ENCODE data around the gene MAPK8IP1. TPM values are rescaled to one million over a fixed set of nuclear protein-coding genes. Genes with fewer than 3 reads are reported as not detected.

The MAPK8IP1 gene
- polyA plus RNA-seq, 1 experiment = 8.7 TPM

DNA sequence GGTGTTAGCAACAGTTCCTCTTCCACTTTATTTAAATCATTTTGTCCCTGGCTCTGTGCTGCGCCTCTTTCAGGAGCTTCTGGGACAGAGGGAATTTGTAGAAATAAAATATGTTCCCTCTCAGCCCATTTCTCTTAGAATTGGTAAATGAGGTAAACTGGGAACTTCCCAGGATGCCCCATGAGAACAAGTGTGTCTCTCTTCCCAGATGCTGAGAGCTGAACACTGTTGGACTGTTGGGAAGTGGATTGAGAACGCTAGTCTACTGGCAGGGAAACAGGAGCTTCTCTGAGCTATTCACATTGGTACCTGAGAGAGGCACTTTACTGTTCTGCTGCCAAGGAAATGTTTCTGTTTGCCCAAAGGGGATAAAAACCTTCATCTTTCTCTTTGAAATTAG is 34.2 kb upstream of the MAPK8IP1 start:
- CTCF ChIA-PET = interaction anchor here (1.0 to 1.4 kb wide), 2 partner anchors 21 to 79 kb away, joined by 4 to 6 read pairs; no protein-coding TSS in a partner anchor
- no peak for DNase-seq (ENCODE audit: low read depth)
- TF ChIP-seq, protein P1, sequence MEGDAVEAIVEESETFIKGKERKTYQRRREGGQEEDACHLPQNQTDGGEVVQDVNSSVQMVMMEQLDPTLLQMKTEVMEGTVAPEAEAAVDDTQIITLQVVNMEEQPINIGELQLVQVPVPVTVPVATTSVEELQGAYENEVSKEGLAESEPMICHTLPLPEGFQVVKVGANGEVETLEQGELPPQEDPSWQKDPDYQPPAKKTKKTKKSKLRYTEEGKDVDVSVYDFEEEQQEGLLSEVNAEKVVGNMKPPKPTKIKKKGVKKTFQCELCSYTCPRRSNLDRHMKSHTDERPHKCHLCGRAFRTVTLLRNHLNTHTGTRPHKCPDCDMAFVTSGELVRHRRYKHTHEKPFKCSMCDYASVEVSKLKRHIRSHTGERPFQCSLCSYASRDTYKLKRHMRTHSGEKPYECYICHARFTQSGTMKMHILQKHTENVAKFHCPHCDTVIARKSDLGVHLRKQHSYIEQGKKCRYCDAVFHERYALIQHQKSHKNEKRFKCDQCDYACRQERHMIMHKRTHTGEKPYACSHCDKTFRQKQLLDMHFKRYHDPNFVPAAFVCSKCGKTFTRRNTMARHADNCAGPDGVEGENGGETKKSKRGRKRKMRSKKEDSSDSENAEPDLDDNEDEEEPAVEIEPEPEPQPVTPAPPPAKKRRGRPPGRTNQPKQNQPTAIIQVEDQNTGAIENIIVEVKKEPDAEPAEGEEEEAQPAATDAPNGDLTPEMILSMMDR (IDR thresholded peaks at IDR 0.05; ENCODE audit: insufficient read depth, low read depth, low read length) = no peak
- H3K27me3 ChIP-seq (ENCODE audit: control insufficient read depth, insufficient read depth, low read length) = no peaks in the 10 kb centered on the region
- no peaks in the 10 kb centered on the region for H3K36me3 ChIP-seq (ENCODE audit: control insufficient read depth, insufficient read depth, low read length)
- POLR2A ChIA-PET = interaction anchor here (0.7 kb wide), 1 partner anchor 21 kb away, joined by 3 read pairs; no protein-coding TSS in a partner anchor
- H3K4me3 ChIP-seq (ENCODE audit: low read depth, low read length) = no peak overlapping the region

DNA sequence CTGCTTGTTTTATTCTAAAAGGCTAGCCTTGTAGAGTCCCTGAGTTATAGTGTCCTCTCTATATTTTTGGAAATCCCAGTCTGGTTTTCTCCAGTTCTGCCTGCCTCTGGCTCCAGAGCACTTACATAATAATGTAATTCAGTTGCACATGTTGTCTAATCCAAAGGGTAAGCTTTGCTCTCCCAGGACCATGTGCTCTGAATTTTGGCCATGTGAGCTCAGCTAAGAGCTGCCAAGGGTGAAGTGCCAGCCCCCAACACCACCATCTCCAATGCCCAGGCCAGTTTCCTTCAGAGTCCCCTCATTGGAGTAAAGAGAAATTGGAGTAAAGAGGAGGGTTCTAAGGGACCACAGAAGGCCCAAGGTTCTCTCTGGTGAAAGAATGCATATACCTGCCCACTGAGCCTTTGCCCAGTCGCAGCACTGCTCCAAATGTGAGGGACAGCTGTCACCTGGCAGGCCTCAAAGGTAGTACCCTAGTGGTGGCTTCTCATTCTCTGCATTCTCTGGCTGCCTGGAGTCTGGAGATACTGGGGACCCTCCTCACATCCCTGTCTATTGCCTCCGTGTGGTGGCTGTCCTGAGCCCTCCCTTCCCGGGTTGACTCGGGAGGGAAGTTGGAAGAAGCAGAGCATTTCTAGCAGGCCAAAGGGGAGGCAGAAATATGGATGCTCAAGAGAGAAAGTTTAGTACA is 33.3 kb upstream of the MAPK8IP1 start:
- Histone ChIP-seq H3K4me3 (ENCODE audit: low read depth, low read length) (no peak overlapping the region), H3K36me3 (ENCODE audit: control insufficient read depth, insufficient read depth, low read length) (no peaks in the 10 kb centered on the region), H3K27me3 (ENCODE audit: control insufficient read depth, insufficient read depth, low read length) (no peaks in the 10 kb centered on the region)
- POLR2A ChIA-PET = no interaction called here
- DNase-seq (ENCODE audit: low read depth) = no peak
- TF ChIP-seq, protein P1 (IDR thresholded peaks at IDR 0.05; ENCODE audit: insufficient read depth, low read depth, low read length) = no peak
- CTCF ChIA-PET = interaction anchor here (1.4 kb wide), 1 partner anchor 21 kb away, joined by 4 read pairs; no protein-coding TSS in a partner anchor

DNA sequence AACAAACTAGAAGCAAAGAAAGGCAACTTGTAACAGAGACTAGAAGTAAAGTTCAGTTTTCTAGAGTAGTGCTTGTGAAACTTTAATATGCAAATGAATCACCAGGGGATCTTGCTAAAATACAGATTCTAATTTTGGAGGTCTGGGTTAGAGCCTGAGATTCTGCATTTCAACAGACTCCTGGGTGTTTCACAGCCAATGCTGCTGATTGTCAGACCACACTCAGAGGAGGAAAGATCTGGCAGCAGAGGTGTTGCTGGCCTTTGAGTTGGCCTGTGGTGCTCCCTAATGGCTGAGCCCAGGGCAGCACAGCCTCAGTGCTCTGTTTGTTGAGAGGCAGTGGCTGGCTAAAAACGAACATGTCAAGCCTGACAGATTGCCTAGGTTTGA is 32.7 kb upstream of the MAPK8IP1 start:
- ChIA-PET CTCF (no interaction called here), POLR2A (no interaction called here)
- H3K4me3 ChIP-seq (ENCODE audit: low read depth, low read length) = no peak overlapping the region
- TF ChIP-seq, protein P1 (IDR thresholded peaks at IDR 0.05; ENCODE audit: insufficient read depth, low read depth, low read length) = no peak
- no peaks in the 10 kb centered on the region for H3K27me3 ChIP-seq (ENCODE audit: control insufficient read depth, insufficient read depth, low read length)
- no peak for DNase-seq (ENCODE audit: low read depth)
- no peaks in the 10 kb centered on the region for H3K36me3 ChIP-seq (ENCODE audit: control insufficient read depth, insufficient read depth, low read length)

DNA sequence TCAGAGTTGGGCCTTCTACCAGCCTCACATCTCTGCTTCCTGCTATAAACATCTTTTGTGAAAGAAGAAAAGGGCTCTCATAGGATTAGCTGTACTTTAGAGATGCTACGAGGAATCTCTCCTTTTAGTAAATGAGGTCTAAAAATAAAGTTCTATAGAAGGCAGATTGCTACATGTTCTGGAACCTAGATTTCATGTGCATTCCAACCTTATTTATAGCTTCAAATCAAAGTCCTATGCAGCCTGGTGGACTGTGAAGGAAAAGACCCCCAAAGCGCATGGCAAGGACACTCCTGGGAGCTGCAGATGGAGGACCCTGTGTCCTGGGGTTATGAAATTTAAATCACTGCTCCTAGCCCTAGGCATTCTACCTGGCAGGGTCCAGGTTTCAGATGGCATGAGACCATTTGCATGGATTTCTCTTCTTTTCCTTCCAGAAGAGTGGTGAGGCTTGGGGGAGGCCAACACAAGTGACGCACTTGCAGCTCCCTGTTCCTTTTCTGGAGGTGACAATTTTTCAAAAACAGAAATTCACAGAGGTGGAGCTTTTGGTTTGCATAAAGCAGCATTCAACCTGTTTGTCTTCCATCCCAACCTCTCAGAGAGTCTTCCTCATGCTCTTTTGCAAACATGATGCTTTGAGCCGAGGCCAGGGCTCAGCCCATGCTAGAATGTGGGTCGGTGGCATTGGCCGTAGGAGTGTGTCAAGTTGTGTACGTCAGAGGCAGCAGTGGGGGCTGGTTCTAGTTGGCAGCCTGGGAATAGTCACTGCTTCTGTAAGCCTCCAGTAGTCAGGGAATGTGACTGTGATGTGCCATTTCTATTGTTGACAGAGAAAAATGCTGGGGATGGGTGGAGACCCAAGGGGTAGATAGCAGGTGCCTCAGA is 31.9 kb upstream of the MAPK8IP1 start:
- no peaks in the 10 kb centered on the region for H3K27me3 ChIP-seq (ENCODE audit: control insufficient read depth, insufficient read depth, low read length)
- CTCF ChIA-PET = interaction anchor here (0.7 kb wide), 1 partner anchor 21 kb away, joined by 3 read pairs; no protein-coding TSS in a partner anchor
- no peak for DNase-seq (ENCODE audit: low read depth)
- H3K36me3 ChIP-seq (ENCODE audit: control insufficient read depth, insufficient read depth, low read length) = no peaks in the 10 kb centered on the region
- TF ChIP-seq, protein P1 (IDR thresholded peaks at IDR 0.05; ENCODE audit: insufficient read depth, low read depth, low read length) = no peak
- no peak overlapping the region for H3K4me3 ChIP-seq (ENCODE audit: low read depth, low read length)
- POLR2A ChIA-PET = no interaction called here

DNA sequence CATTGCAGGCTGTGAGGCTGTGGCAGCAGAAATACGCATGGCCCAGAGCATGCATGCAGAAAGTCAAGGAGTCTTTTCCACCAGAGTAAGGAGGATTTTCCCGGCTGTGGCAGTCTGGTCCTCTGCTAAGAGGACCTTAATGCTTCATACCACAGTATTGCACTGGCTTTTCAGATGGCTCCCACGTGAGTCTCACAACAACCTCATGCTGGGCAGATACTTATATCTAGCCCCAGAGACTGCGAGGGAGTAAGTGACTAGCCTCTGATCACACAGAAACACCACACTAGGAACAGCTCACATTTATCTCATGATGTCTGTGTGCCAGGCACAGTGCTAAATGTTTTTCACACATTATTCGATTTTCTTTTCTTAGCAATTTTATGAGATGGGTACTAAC is 30.1 kb upstream of the MAPK8IP1 start:
- no peak for DNase-seq (ENCODE audit: low read depth)
- ChIA-PET POLR2A (no interaction called here), CTCF (interaction anchor here (1.1 to 10.6 kb wide), 3 partner anchors 13 to 111 kb away, joined by 3 to 88 read pairs (median 8); no protein-coding TSS in a partner anchor)
- no peak overlapping the region for H3K4me3 ChIP-seq (ENCODE audit: low read depth, low read length)
- no peaks in the 10 kb centered on the region for H3K27me3 ChIP-seq (ENCODE audit: control insufficient read depth, insufficient read depth, low read length)
- TF ChIP-seq, protein P1 (IDR thresholded peaks at IDR 0.05; ENCODE audit: insufficient read depth, low read depth, low read length) = no peak
- no peaks in the 10 kb centered on the region for H3K36me3 ChIP-seq (ENCODE audit: control insufficient read depth, insufficient read depth, low read length)
